ENCODE data around the gene ATP5ME.

DNA sequence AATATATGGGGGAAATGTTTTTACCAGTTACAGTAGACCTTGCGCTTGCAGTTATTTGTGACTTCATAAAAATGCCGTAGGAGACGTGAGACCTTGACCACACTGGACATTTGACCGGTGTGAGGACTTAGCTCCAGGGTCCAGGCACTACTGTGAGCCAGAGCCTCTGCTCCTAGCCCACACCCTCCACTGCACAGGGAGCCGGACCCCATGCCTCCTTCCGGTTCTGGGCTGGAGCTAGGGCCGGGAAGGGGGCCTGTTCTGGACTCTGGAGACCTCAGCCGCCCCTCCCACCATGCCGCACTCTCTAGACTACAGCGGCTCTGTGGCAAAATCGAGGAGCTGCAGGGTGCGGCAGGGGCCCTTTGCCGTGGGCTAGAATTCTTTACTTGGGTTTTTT, 36.8 kb upstream of the ATP5ME start:
- TF ChIP-seq CTCF (IDR thresholded peaks at IDR 0.05; ENCODE audit: poor library complexity) (no peak), EZH2 (IDR thresholded peaks at IDR 0.05; ENCODE audit: borderline replicate concordance) (no peak), EZH2phosphoT487 (IDR thresholded peaks at IDR 0.05; ENCODE audit: low read depth, severe bottlenecking, unreplicated experiment) (no peak)
